GM23338 (cell line): ENCODE results near the gene PPFIBP1.

Source experiments
- JUNB ChIP-seq: IDR thresholded peaks from one replicate; pipeline ENCODE4 v1.6.1; 2016; ENCODE audit warnings: antibody characterized with exemption; ENCODE audit not compliant: unreplicated experiment
- TF ChIP-seq, protein P1 (sequence below), 2 experiments: fragments of 200-600 bp in 1 of 2; sonication (generic) in 1 of 2; conservative IDR thresholded peaks; 2 replicates each; pipeline versions ENCODE4 v1.5.1 to v1.6.1; 2016 to 2017; ENCODE audit warnings: antibody characterized with exemption in 2 of 2, low read depth in 2 of 2, mild to moderate bottlenecking in 2 of 2, moderate library complexity in 1 of 2

DNA sequence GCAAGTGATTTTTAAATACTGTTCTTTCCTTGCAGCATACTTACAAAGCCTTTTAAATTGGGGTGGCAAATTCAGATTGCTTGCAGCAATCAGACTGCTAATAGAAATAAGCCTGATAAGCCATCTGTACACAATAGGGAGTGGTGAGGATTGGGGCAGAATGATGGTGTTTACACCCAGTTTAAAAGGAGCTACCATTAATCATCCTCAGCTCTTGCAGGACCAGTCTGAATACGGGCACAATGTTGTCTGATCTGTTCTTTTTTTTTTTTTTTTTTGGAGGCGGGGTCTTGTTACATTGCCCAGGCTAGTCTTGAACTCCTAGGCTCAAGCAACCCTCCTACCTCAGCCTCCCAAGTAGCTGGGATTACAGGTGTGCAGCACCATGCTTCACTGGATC, 122.1 kb downstream of the PPFIBP1 start:
- TF ChIP-seq JUNB, result no peak
- TF ChIP-seq, protein P1, sequence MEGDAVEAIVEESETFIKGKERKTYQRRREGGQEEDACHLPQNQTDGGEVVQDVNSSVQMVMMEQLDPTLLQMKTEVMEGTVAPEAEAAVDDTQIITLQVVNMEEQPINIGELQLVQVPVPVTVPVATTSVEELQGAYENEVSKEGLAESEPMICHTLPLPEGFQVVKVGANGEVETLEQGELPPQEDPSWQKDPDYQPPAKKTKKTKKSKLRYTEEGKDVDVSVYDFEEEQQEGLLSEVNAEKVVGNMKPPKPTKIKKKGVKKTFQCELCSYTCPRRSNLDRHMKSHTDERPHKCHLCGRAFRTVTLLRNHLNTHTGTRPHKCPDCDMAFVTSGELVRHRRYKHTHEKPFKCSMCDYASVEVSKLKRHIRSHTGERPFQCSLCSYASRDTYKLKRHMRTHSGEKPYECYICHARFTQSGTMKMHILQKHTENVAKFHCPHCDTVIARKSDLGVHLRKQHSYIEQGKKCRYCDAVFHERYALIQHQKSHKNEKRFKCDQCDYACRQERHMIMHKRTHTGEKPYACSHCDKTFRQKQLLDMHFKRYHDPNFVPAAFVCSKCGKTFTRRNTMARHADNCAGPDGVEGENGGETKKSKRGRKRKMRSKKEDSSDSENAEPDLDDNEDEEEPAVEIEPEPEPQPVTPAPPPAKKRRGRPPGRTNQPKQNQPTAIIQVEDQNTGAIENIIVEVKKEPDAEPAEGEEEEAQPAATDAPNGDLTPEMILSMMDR (conservative IDR thresholded peaks at IDR 0.05; ENCODE audit: low read depth in 2 of 2), result no peak
